Measurements from ENCODE around the gene SPC25. TPM values are rescaled to one million over a fixed set of nuclear protein-coding genes. Genes with fewer than 3 reads are reported as not detected.
"Not testable (repeated sequence)": the region's sequence is repeated elsewhere in the genome, so short reads cannot be mapped to it uniquely, and the experiment has no call there.

Gene SPC25
- total RNA-seq, 5 donors from 2014 or later (not counting 1 experiment from before 2014, with no cell fraction given): 0.32 to 0.83 (median 0.43) TPM; not detected in 2

DNA sequence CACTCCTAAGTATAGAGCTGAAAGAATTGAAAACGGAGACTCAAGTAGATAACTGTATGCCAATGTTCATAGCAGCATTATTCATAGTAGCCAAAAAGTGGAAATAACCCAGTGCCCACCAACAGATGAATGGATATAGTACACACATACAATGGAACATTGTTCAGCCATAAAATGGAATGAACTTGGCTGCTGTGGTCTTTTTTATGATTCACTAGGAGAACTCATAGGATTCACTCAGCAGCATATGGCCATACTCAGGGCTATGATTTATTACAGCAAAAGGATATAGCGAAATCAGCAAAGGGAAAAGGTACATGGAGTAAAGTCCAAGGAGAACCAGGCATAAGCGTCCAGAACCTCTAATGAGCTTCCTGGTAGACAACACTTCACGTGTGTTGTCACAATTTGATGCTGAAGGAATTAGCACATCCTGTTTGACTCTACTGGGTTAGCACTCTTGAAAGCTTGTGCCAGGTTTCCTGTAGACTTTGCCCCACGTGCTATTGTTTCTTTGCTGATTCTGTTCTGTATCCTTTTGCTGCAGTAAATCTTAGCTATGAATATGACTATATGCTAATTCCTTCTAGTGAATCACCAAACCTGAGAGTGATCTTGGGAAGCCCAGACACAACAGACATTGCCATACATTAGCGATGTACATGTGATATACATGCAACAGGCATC lies 15.7 kb downstream of the SPC25 start:
- no peaks in the 10 kb centered on the region for H3K36me3 ChIP-seq (ENCODE audit: control insufficient read depth in 2 of 2, extremely low read depth in 1 of 2, insufficient read depth in 1 of 2, low read length in 1 of 2)

DNA sequence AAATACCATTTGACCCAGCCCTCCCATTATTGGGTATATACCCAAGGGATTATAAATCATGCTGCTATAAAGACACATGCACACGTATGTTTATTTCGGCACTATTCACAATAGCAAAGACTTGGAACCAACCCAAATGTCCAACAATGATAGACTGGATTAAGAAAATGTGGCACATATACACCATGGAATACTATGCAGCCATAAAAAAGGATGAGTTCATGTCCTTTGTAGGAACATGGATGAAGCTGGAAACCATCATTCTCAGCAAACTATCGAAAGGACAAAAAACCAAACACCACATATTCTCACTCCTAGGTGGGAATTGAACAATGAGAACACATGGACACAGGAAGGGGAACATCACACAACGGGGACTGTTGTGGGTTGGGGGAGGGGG lies 19.4 kb downstream of the SPC25 start:
- H3K27ac Mint-ChIP-seq; H3K9me3 ChIP-seq; H3K9me3 Mint-ChIP-seq; H3K36me3 ChIP-seq (ENCODE audit: control insufficient read depth in 2 of 2, extremely low read depth in 1 of 2, insufficient read depth in 1 of 2, low read length in 1 of 2); H3K27me3 Mint-ChIP-seq; H3K27me3 ChIP-seq (replicated peaks in 1 of 2; ENCODE audit: control insufficient read depth in 2 of 2, extremely low read depth in 1 of 2, insufficient read depth in 2 of 2, low read length in 1 of 2); H3K4me3 Mint-ChIP-seq; CTCF ChIA-PET; H3K4me1 Mint-ChIP-seq; DNase-seq; H3K4me3 ChIP-seq (ENCODE audit: control insufficient read depth in 1 of 2, extremely low read depth in 1 of 2, low read length in 1 of 2); H3K27ac ChIP-seq (ENCODE audit: low read length); H3K4me1 ChIP-seq (ENCODE audit: control insufficient read depth in 1 of 2, extremely low read depth in 1 of 2, insufficient read depth in 2 of 2, low read length in 2 of 2); ATAC-seq (replicated peaks in 1 of 4); H3K36me3 Mint-ChIP-seq: not testable (repeated sequence)
- WGBS (ENCODE audit: insufficient coverage): no CpG with 5 or more reads among the region's 4 CpGs
- POLR2A ChIA-PET: interaction anchor here in 1 of 2 donors (0.8 kb wide), 1 partner anchor 141 kb away, joined by 3 read pairs; no protein-coding TSS in a partner anchor

More for the DNA sequence above, 15.7 kb downstream of the SPC25 start:
- peaks cover 0 to 9% (median 4%) of the 10 kb centered on the region in 3 donors for H3K4me1 Mint-ChIP-seq
- Histone ChIP-seq H3K4me3 (ENCODE audit: control insufficient read depth in 1 of 2, extremely low read depth in 1 of 2, low read length in 1 of 2) (no peak overlapping the region), H3K27ac (ENCODE audit: low read length) (no peak overlapping the region), H3K9me3 (no peaks in the 10 kb centered on the region), H3K27me3 (replicated peaks in 1 of 2; ENCODE audit: control insufficient read depth in 2 of 2, extremely low read depth in 1 of 2, insufficient read depth in 2 of 2, low read length in 1 of 2) (no peaks in the 10 kb centered on the region), H3K4me1 (ENCODE audit: control insufficient read depth in 1 of 2, extremely low read depth in 1 of 2, insufficient read depth in 2 of 2, low read length in 2 of 2) (no peaks in the 10 kb centered on the region)
- H3K9me3 Mint-ChIP-seq: no peaks in the 10 kb centered on the region
- 92% methylated on average over 3 of the region's 6 CpGs for WGBS (ENCODE audit: insufficient coverage)
- H3K27me3 Mint-ChIP-seq: no peaks in the 10 kb centered on the region
- ATAC-seq (replicated peaks in 1 of 4) (no peak), DNase-seq (no peak)
- CTCF ChIA-PET: no interaction called here
- no peak overlapping the region for H3K27ac Mint-ChIP-seq
- no peaks in the 10 kb centered on the region for H3K36me3 Mint-ChIP-seq
- POLR2A ChIA-PET: no interaction called here
- H3K4me3 Mint-ChIP-seq: no peak overlapping the region

DNA sequence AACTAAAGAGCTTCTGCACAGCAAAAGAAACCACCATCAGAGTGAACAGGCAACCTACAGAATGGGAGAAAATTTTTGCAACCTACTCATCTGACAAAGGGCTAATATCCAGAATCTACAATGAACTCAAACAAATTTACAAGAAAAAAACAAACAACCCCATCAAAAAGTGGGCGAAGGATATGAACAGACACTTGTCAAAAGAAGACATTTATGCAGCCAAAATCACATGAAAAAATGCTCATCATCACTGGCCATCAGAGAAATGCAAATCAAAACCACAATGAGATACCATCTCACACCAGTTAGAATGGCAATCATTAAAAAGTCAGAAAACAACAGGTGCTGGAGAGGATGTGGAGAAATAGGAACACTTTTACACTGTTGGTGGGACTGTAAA lies 19.9 kb downstream of the SPC25 start:
- H3K36me3 Mint-ChIP-seq; CTCF ChIA-PET; H3K27ac ChIP-seq (ENCODE audit: low read length); POLR2A ChIA-PET; H3K4me3 Mint-ChIP-seq; H3K4me1 Mint-ChIP-seq; H3K36me3 ChIP-seq (ENCODE audit: control insufficient read depth in 2 of 2, extremely low read depth in 1 of 2, insufficient read depth in 1 of 2, low read length in 1 of 2); H3K9me3 ChIP-seq; H3K27me3 Mint-ChIP-seq; H3K4me1 ChIP-seq (ENCODE audit: control insufficient read depth in 1 of 2, extremely low read depth in 1 of 2, insufficient read depth in 2 of 2, low read length in 2 of 2); DNase-seq; H3K27ac Mint-ChIP-seq; H3K27me3 ChIP-seq (replicated peaks in 1 of 2; ENCODE audit: control insufficient read depth in 2 of 2, extremely low read depth in 1 of 2, insufficient read depth in 2 of 2, low read length in 1 of 2); H3K4me3 ChIP-seq (ENCODE audit: control insufficient read depth in 1 of 2, extremely low read depth in 1 of 2, low read length in 1 of 2); ATAC-seq (replicated peaks in 1 of 4); H3K9me3 Mint-ChIP-seq: not testable (repeated sequence)
- no CpG with 5 or more reads among the region's 1 CpG for WGBS (ENCODE audit: insufficient coverage)

DNA sequence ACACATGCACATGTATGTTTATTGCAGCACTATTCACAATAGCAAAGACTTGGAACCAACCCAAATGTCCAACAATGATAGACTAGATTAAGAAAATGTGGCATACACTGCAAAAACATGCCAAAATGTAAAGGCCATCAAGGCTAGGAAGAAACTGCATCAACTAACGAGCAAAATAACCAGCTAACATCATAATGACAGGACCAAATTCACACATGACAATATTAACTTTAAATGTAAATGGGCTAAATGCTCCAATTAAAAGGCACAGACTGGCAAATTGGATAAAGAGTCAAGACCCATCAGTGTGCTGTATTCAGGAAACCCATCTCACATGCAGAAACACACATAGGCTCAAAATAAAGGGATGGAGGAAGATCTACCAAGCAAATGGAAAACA lies 23.1 kb downstream of the SPC25 start:
- H3K4me1 Mint-ChIP-seq; POLR2A ChIA-PET; H3K27ac ChIP-seq (ENCODE audit: low read length); H3K36me3 ChIP-seq (ENCODE audit: control insufficient read depth in 2 of 2, extremely low read depth in 1 of 2, insufficient read depth in 1 of 2, low read length in 1 of 2); DNase-seq; H3K4me3 ChIP-seq (ENCODE audit: control insufficient read depth in 1 of 2, extremely low read depth in 1 of 2, low read length in 1 of 2); H3K27me3 Mint-ChIP-seq; H3K27ac Mint-ChIP-seq; H3K9me3 Mint-ChIP-seq; H3K9me3 ChIP-seq; CTCF ChIA-PET; H3K4me3 Mint-ChIP-seq; H3K27me3 ChIP-seq (replicated peaks in 1 of 2; ENCODE audit: control insufficient read depth in 2 of 2, extremely low read depth in 1 of 2, insufficient read depth in 2 of 2, low read length in 1 of 2); H3K4me1 ChIP-seq (ENCODE audit: control insufficient read depth in 1 of 2, extremely low read depth in 1 of 2, insufficient read depth in 2 of 2, low read length in 2 of 2); ATAC-seq (replicated peaks in 1 of 4); H3K36me3 Mint-ChIP-seq: not testable (repeated sequence)
- WGBS (ENCODE audit: insufficient coverage): no CpG with 5 or more reads among the region's 1 CpG

DNA sequence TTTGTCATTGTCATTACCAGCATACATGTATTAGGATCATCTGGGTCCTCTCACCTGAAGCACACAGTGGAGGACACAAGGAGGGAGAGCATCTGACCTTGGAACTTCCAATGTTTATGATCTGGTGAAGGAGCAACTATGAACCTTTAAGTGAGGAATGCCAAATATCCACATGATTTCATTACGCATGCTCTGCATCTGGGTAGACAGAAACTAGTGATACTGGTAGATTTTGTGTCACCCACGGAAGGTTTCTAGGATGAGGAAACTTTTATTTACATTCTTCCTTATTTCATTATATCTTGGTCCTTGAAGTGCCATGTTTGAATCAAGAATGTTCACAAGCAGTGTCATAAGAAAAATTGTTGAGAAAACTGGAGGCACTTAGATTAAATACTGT lies 32.1 kb downstream of the SPC25 start:
- Mint-ChIP-seq H3K9me3 (peaks cover 0 to 5% (median 0%) of the 10 kb centered on the region in 3 donors), H3K36me3 (no peaks in the 10 kb centered on the region), H3K4me1 (no peaks in the 10 kb centered on the region), H3K4me3 (no peak overlapping the region), H3K27ac (no peak overlapping the region), H3K27me3 (no peaks in the 10 kb centered on the region)
- no peaks in the 10 kb centered on the region for H3K9me3 ChIP-seq
- POLR2A ChIA-PET: interaction anchor here in 1 of 2 donors (0.5 kb wide), 1 partner anchor 1008 kb away, joined by 4 read pairs; no protein-coding TSS in a partner anchor
- no peak overlapping the region for H3K4me3 ChIP-seq (ENCODE audit: control insufficient read depth in 1 of 2, extremely low read depth in 1 of 2, low read length in 1 of 2)
- no peaks in the 10 kb centered on the region for H3K36me3 ChIP-seq (ENCODE audit: control insufficient read depth in 2 of 2, extremely low read depth in 1 of 2, insufficient read depth in 1 of 2, low read length in 1 of 2)
- DNase-seq: no peak
- CTCF ChIA-PET: no interaction called here
- ATAC-seq (replicated peaks in 1 of 4): no peak
- H3K27me3 ChIP-seq (replicated peaks in 1 of 2; ENCODE audit: control insufficient read depth in 2 of 2, extremely low read depth in 1 of 2, insufficient read depth in 2 of 2, low read length in 1 of 2): no peaks in the 10 kb centered on the region
- no CpG with 5 or more reads among the region's 2 CpGs for WGBS (ENCODE audit: insufficient coverage)
- no peaks in the 10 kb centered on the region for H3K4me1 ChIP-seq (ENCODE audit: control insufficient read depth in 1 of 2, extremely low read depth in 1 of 2, insufficient read depth in 2 of 2, low read length in 2 of 2)
- H3K27ac ChIP-seq (ENCODE audit: low read length): no peak overlapping the region

DNA sequence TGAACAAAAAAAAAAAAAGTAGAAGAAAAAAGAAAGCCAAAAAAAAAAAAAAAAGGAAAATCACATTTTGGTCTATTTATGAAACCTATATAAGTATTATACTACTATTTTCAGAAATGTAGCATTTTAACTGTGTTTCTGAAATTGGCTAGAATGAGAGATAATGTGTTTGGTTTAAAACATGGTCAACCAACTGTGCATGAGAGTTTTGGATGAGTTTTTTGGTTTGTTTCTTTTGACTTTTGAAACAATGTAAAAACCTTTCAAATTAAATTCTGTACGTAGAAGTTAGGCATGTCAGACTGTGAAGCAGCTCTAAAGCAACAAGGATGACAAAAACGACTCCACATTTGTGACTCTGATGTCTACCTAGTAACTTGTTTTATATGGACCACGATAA lies 34.6 kb downstream of the SPC25 start:
- Mint-ChIP-seq H3K27me3 (no peaks in the 10 kb centered on the region), H3K36me3 (no peaks in the 10 kb centered on the region), H3K27ac (no peak overlapping the region), H3K4me1 (no peaks in the 10 kb centered on the region), H3K9me3 (peaks cover 0 to 5% (median 0%) of the 10 kb centered on the region in 3 donors), H3K4me3 (no peak overlapping the region)
- Histone ChIP-seq H3K4me1 (ENCODE audit: control insufficient read depth in 1 of 2, extremely low read depth in 1 of 2, insufficient read depth in 2 of 2, low read length in 2 of 2) (no peaks in the 10 kb centered on the region), H3K4me3 (ENCODE audit: control insufficient read depth in 1 of 2, extremely low read depth in 1 of 2, low read length in 1 of 2) (no peak overlapping the region), H3K27ac (ENCODE audit: low read length) (no peak overlapping the region), H3K36me3 (ENCODE audit: control insufficient read depth in 2 of 2, extremely low read depth in 1 of 2, insufficient read depth in 1 of 2, low read length in 1 of 2) (no peaks in the 10 kb centered on the region), H3K27me3 (replicated peaks in 1 of 2; ENCODE audit: control insufficient read depth in 2 of 2, extremely low read depth in 1 of 2, insufficient read depth in 2 of 2, low read length in 1 of 2) (no peaks in the 10 kb centered on the region), H3K9me3 (no peaks in the 10 kb centered on the region)
- ChIA-PET CTCF (no interaction called here), POLR2A (no interaction called here)
- no peak for DNase-seq
- ATAC-seq (replicated peaks in 1 of 4): no peak
- WGBS (ENCODE audit: insufficient coverage): 100% methylated on average over 1 of the region's 3 CpGs

DNA sequence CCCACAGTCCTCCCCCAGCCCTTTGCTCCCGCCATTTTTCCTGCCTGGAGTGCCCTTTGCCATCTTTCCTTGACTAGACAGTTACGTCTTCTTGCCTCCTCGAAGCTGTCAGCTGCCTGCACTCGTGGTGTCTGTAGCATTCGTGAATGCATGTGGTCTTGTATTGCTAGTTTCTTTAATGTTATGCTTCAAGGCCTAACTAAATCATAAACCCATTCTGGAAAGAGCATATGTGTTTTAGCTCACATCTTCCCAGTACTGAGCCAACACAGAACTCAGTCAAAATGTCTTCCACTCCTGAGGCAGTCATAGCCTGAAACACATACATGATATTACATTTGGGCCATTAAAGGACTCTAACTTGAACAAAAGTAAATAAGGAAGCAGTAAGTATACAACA lies 35.6 kb downstream of the SPC25 start:
- 94% methylated on average over 3 of the region's 5 CpGs for WGBS (ENCODE audit: insufficient coverage)
- Histone ChIP-seq H3K4me3 (ENCODE audit: control insufficient read depth in 1 of 2, extremely low read depth in 1 of 2, low read length in 1 of 2) (no peak overlapping the region), H3K27me3 (replicated peaks in 1 of 2; ENCODE audit: control insufficient read depth in 2 of 2, extremely low read depth in 1 of 2, insufficient read depth in 2 of 2, low read length in 1 of 2) (no peaks in the 10 kb centered on the region), H3K27ac (ENCODE audit: low read length) (no peak overlapping the region), H3K9me3 (no peaks in the 10 kb centered on the region), H3K4me1 (ENCODE audit: control insufficient read depth in 1 of 2, extremely low read depth in 1 of 2, insufficient read depth in 2 of 2, low read length in 2 of 2) (no peaks in the 10 kb centered on the region), H3K36me3 (ENCODE audit: control insufficient read depth in 2 of 2, extremely low read depth in 1 of 2, insufficient read depth in 1 of 2, low read length in 1 of 2) (no peaks in the 10 kb centered on the region)
- peaks cover 0 to 5% (median 0%) of the 10 kb centered on the region in 3 donors for H3K9me3 Mint-ChIP-seq
- H3K27ac Mint-ChIP-seq: no peak overlapping the region
- H3K4me3 Mint-ChIP-seq: no peak overlapping the region
- DNase-seq: no peak
- ATAC-seq (replicated peaks in 1 of 4): no peak
- H3K27me3 Mint-ChIP-seq: no peaks in the 10 kb centered on the region
- H3K4me1 Mint-ChIP-seq: no peaks in the 10 kb centered on the region
- ChIA-PET POLR2A (no interaction called here), CTCF (no interaction called here)
- H3K36me3 Mint-ChIP-seq: no peaks in the 10 kb centered on the region

Measured in T-cell (primary cell).